ENCODE measurements around the gene HSPA4.

HSPA4 gene

DNA sequence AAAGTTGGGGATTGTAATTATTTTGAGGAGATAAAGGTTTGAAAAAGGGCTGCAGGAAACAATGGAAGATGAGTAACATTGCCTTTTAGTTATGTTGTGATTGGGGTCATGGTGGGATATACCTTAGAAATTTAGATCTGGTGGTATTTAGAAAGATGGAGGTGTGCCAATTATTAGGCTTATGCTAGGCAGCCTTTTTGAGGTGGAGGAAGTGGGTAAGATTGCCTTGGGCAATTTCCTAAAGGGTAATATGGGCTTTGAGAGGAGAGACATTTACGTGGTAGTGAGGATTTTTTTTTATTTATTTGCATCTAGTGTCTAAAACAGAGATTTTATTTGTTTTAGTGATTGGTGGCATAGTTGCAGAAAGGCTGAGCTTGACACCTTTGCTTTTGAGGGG lies 10.5 kb downstream of the HSPA4 start:
- no peak overlapping the region for H3K4me3 ChIP-seq (ENCODE audit: low read depth, low read length)
- DNase-seq (ENCODE audit: low read depth): no peak
- in situ Hi-C loops (cut with HindIII; ENCODE audit: low sequenced_read_pairs): no loop called here
- TF ChIP-seq, protein P1, sequence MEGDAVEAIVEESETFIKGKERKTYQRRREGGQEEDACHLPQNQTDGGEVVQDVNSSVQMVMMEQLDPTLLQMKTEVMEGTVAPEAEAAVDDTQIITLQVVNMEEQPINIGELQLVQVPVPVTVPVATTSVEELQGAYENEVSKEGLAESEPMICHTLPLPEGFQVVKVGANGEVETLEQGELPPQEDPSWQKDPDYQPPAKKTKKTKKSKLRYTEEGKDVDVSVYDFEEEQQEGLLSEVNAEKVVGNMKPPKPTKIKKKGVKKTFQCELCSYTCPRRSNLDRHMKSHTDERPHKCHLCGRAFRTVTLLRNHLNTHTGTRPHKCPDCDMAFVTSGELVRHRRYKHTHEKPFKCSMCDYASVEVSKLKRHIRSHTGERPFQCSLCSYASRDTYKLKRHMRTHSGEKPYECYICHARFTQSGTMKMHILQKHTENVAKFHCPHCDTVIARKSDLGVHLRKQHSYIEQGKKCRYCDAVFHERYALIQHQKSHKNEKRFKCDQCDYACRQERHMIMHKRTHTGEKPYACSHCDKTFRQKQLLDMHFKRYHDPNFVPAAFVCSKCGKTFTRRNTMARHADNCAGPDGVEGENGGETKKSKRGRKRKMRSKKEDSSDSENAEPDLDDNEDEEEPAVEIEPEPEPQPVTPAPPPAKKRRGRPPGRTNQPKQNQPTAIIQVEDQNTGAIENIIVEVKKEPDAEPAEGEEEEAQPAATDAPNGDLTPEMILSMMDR (IDR thresholded peaks at IDR 0.05; ENCODE audit: low read depth, low read length, missing control alignments): no peak

DNA sequence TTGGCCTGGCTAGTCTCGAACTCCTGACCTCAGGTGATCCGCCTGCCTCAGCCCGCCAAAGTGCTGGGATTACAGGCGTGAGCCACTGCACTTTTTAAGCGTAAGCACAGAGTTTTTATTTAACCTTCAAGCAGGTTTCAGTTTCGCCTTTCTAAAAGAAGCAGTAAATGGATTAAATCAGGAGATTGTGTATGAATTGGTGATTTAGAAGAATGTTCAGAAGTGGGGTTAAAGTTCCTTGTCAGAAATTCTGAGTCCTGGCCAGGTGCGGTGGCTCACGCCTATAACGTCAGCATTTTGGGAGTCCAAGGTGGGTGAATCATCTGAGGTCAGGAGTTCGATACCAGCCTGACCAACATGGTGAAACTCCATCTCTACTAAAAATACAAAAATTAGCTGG lies 12.2 kb downstream of the HSPA4 start:
- in situ Hi-C loops (cut with HindIII; ENCODE audit: low sequenced_read_pairs): no loop called here
- TF ChIP-seq, protein P1 (IDR thresholded peaks at IDR 0.05; ENCODE audit: low read depth, low read length, missing control alignments): no peak
- H3K4me3 ChIP-seq (ENCODE audit: low read depth, low read length): no peak overlapping the region
- DNase-seq (ENCODE audit: low read depth): no peak

DNA sequence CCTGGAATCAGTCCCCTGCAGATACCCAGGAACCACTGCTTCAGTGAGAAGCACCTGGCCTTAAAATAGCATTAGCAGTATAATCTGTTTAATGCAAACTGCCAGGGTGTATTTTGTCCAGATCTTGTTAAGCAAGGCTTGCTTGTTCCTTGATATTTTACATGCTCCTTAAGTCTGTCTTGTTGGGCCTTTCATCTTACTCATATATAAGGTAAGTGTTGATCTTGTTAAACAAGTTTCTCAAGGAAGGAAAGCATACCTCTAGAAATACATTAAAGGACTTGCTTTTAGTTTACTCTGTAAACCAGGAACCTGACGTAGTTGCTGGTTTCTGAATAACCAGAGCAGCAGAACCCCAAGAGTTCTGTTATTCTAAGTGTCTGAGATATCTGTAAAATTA lies 13.7 kb downstream of the HSPA4 start:
- H3K4me3 ChIP-seq (ENCODE audit: low read depth, low read length): no peak overlapping the region
- TF ChIP-seq, protein P1 (IDR thresholded peaks at IDR 0.05; ENCODE audit: low read depth, low read length, missing control alignments): no peak
- in situ Hi-C loops (cut with HindIII; ENCODE audit: low sequenced_read_pairs): no loop called here
- no peak for DNase-seq (ENCODE audit: low read depth)

DNA sequence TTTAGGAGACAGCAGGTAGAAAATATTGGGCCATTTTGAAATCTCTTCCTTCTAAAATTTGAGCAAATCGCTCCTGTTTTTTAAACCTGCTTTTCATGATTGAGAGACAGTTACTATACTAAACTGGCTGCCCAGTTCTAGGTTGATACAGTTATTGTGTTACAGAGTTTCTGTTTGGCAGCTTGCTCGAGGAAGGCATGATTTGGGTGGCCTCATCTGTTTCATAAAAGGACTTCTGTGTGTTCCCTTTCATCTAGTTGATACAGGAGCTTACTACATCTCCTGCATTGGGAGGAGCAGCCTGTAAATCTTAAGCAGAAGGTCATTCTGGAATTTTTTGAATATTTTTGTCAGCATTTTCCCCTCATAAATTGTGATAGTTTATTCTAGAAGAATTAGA lies 14.2 kb downstream of the HSPA4 start:
- in situ Hi-C loops (cut with HindIII; ENCODE audit: low sequenced_read_pairs): no loop called here
- no peak overlapping the region for H3K4me3 ChIP-seq (ENCODE audit: low read depth, low read length)

DNA sequence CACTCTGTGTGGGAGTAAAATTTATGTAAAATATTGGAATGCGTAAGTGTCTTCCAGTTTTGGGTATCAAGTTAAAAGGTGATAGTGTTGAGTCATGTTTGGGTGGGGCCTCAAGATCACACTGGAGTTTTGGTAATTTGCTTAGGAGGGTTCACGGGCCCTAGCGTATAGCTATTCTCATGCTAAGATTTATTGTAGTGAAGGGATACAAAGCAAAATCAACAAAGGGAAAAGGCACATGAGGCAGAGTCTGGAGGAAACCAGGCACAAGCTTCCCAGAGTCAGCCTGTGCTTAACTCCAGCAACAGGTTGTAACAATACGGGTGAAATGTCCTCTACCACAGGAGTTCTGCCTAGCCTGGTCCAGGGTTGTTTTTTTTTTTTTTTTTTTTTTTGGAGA lies 20.2 kb downstream of the HSPA4 start:
- DNase-seq (ENCODE audit: low read depth): no peak
- in situ Hi-C loops (cut with HindIII; ENCODE audit: low sequenced_read_pairs): no loop called here

More for the DNA sequence above, 14.2 kb downstream of the HSPA4 start:
- TF ChIP-seq, protein P1 (IDR thresholded peaks at IDR 0.05; ENCODE audit: low read depth, low read length, missing control alignments): no peak
- no peak for DNase-seq (ENCODE audit: low read depth)

DNA sequence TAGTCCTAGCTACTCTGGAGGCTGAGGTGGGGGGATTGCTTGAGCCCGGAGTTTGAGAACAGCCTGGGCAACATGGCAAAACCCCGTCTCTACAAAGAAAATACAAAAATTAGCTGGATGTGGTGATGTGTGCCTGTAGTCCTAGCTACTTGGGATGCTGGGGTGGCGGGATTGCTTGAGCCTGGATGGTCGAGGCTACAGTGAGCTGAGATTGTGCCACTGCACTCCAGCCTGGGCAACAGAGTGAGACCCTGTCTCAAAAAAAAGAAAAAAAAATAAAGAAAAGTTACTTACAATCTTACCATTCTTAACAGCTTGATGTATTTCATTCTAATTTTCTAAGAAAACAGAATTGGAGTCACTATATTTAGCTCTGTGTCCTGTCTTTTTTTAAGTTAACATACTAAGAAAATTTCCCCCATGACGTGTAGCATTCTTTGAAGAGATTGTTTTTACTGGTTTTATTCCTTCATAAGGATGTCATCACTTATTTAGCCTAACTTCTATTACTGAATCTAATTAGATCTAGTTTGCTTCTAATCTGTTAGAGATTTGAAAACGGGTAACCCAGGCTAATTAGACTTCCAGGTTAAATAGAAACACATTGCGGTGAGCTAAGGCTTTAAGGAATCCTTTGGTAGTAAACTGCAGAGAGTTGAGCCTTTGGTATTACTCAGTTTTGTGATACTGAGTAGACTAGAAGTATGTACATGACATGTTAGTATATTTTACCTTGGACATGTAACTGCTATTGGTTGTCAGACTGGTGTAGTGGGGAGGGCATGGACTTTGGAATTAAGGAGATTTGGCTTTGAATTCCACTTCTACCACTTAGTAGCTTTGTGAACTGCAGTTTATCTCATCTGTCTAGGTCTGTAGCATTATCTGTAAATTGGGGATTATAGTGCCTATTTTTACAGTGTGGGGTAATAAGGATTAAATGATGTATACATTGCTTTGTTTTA lies 24.0 kb downstream of the HSPA4 start:
- in situ Hi-C loops (cut with HindIII; ENCODE audit: low sequenced_read_pairs): loop anchor here (25.0 kb wide), 1 partner anchor 911 kb away; no protein-coding TSS in a partner anchor
- no peak overlapping the region for H3K4me3 ChIP-seq (ENCODE audit: low read depth, low read length)
- TF ChIP-seq, protein P1 (IDR thresholded peaks at IDR 0.05; ENCODE audit: low read depth, low read length, missing control alignments): no peak
- DNase-seq (ENCODE audit: low read depth): no peak

More for the DNA sequence above, 20.2 kb downstream of the HSPA4 start:
- TF ChIP-seq, protein P1 (IDR thresholded peaks at IDR 0.05; ENCODE audit: low read depth, low read length, missing control alignments): no peak
- no peak overlapping the region for H3K4me3 ChIP-seq (ENCODE audit: low read depth, low read length)
